Neural cell (in vitro differentiated cells): Measurements from ENCODE around the gene CYTH3.

Experiments
- EP300 ChIP-seq: fragments of 450-650 bp; conservative IDR thresholded peaks from 2 replicates; pipeline ENCODE4 v1.6.1; 2014; ENCODE audit warnings: antibody characterized with exemption, mild to moderate bottlenecking, moderate library complexity; ENCODE audit not compliant: poor library complexity, severe bottlenecking
- EZH2 ChIP-seq: fragments of 200-600, 300-800 bp; shearing (Covaris generic), sonication (generic); IDR thresholded peaks from 2 replicates; pipeline ENCODE4 v1.6.1; 2014; ENCODE audit warnings: antibody characterized with exemption, low read length, borderline replicate concordance, mild to moderate bottlenecking; ENCODE audit not compliant: insufficient read depth, poor library complexity, severe bottlenecking
- MXI1 ChIP-seq: fragments of 450-650 bp; conservative IDR thresholded peaks from 2 replicates; pipeline ENCODE4 v1.6.1; 2014; ENCODE audit warnings: antibody characterized with exemption, mild to moderate bottlenecking; ENCODE audit not compliant: poor library complexity, severe bottlenecking
- POLR2AphosphoS5 ChIP-seq: IDR thresholded peaks from 2 replicates; pipeline ENCODE4 v1.6.1; 2012
- TF ChIP-seq, protein P1 (sequence below): fragments of 450-650 bp; IDR thresholded peaks from 2 replicates; pipeline ENCODE4 v1.5.1; 2014; ENCODE audit warnings: antibody characterized with exemption, mild to moderate bottlenecking, moderate library complexity; ENCODE audit not compliant: poor library complexity, severe bottlenecking

DNA sequence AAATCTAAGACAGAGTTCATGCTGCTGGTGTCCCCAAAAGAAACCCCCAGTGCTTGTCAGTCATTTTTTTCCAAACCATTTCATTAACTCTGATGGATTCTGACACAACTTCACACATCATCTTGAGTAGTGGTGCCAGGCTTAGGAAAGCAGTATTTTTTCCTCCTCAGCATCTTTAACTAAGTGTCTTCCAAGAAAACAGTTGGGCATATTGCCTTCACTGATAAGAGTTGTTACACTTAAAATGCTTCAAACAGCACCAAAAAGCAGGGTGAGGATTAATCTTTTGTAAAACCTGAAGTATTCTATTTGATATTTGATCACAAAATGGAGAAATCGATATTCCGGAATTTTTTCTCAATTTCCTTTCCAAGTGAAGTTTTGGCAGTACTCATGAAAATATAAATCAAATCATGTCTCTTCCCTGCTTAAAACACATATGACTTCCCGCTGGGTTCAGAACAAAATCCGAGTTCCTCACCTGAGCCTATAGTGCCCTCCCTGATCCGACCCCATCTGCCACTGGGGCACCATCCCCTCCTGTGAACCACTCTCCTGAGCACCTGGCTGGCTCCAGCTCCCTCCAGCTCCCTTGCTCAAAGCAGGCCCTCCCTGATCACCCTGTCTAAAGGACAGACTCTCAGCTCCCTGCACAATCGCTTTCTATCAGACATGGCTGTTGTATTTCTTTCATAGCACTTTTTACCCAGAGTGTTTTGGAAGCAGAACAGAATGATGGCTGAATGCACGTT is 61.6 kb downstream of the CYTH3 start:
- TF ChIP-seq, protein P1, sequence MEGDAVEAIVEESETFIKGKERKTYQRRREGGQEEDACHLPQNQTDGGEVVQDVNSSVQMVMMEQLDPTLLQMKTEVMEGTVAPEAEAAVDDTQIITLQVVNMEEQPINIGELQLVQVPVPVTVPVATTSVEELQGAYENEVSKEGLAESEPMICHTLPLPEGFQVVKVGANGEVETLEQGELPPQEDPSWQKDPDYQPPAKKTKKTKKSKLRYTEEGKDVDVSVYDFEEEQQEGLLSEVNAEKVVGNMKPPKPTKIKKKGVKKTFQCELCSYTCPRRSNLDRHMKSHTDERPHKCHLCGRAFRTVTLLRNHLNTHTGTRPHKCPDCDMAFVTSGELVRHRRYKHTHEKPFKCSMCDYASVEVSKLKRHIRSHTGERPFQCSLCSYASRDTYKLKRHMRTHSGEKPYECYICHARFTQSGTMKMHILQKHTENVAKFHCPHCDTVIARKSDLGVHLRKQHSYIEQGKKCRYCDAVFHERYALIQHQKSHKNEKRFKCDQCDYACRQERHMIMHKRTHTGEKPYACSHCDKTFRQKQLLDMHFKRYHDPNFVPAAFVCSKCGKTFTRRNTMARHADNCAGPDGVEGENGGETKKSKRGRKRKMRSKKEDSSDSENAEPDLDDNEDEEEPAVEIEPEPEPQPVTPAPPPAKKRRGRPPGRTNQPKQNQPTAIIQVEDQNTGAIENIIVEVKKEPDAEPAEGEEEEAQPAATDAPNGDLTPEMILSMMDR, result no peak
- TF ChIP-seq POLR2AphosphoS5 (no peak), EP300 (no peak), EZH2 (no peak), MXI1 (no peak)
